Pancreas (tissue), 10 donors: ENCODE results near the gene CBY1. TPM values are rescaled to one million over a fixed set of nuclear protein-coding genes. Genes with fewer than 3 reads are reported as not detected.
A peak's percentile ranks its signal among the peaks of the same experiment; 100 is the strongest.

Experiments used
- ATAC-seq, 4 donors: fragments of 200-7000 bp; cut with Tn5 transposase; one replicate each; pipeline versions ENCODE4 v1.8.0 to v1.9.1; 2020; ENCODE audit warnings: mild to moderate bottlenecking in 4 of 4, moderate library complexity in 4 of 4
- DNase-seq, 6 donors: peaks; one replicate each; pipeline ENCODE4 v3.0.0-alpha.2; 2020
- FAIRE-seq: peaks from 2 replicates; lab custom pipeline; 2012; peaks lifted over from hg19 to GRCh38; lab: Jason Lieb, UNC
- H3K27ac ChIP-seq, 4 donors: fragments of 200-600 bp; sonication (generic); 1 replicate in 3 of 4; 2 replicates in 1 of 4; pipeline versions ENCODE4 v1.5.0 to v1.8.0; 2020
- H3K27me3 ChIP-seq, 4 donors: fragments of 200-600 bp; one replicate each; pipeline ENCODE4 v1.8.0; 2021
- H3K36me3 ChIP-seq, 3 donors: fragments of 200-600 bp; sonication (generic) in 1 of 3; one replicate each; pipeline versions ENCODE4 v1.5.0 to v1.8.0; 2020 to 2021
- H3K4me1 ChIP-seq, 3 donors: fragments of 200-600 bp; one replicate each; pipeline ENCODE4 v1.8.0; 2021
- H3K4me3 ChIP-seq, 4 donors: fragments of 200-600 bp; sonication (generic) in 2 of 4; one replicate each; pipeline versions ENCODE4 v1.5.0 to v1.8.0; 2020 to 2021
- H3K9me3 ChIP-seq, 4 donors: fragments of 200-600 bp; one replicate each; pipeline ENCODE4 v1.8.0; 2021
- WGBS, 2 donors: extraction: QIAGEN DNeasy Blood & Tissue Kit; methylation state at CpG; one replicate each; pipeline ENCODE4 v1.1.7; 2013; 5-methylcytosine and 5-hydroxymethylcytosine counted together
- intact Hi-C, 3 donors: fragments of 100-400 bp; cut with DNase I; formaldehyde crosslinking; loops; one replicate each; pipeline versions ENCODE4 v1.11.1 to v1.14.2; 2022
- polyA plus RNA-seq, 2 donors: library from polyadenylated mRNA; stranded (reverse); fragments of 200-250 nt; gene quantifications; one replicate each; pipeline ENCODE4 v1.2.3, GENCODE V29; 2013
- total RNA-seq, 6 donors: library from RNA; stranded (reverse); fragmentation: NEBNext Ultra II Directional in 4 of 6; extraction: Animal tissue kit (Norgen Biotek cat#: 25700) in 4 of 6; gene quantifications; one replicate each; pipeline versions ENCODE4 v1.2.1 to v1.2.4, GENCODE V29; 2021 to 2023
- TF ChIP-seq, protein P1 (sequence below), 4 donors: fragments of 200-600 bp; sonication (generic) in 3 of 4; IDR thresholded peaks; one replicate each; pipeline versions ENCODE4 v1.5.0 to v1.8.0; 2021; ENCODE audit warnings: antibody characterized with exemption in 4 of 4
- donor health status: healthy with polysubstance abuse.
- donor health status: DM: no; HTN: no; CAD: no; lungs with moderate emphysema.
- donor health status: DM: no; HTN: no; CAD: no.
- donor health status: control.
- donor health status: control.
- donor health status: Bipolar disorder and iron deficiency.
- donor health status: DM: yes; HTN: yes; CAD: no.
- donor health status: DM: no; HTN: no; CAD: no.
- donor health status: DM: no; HTN: no; CAD: no.
- donor health status: DM: yes; HTN: yes; CAD: no.

The CBY1 gene
- total and polyA plus RNA-seq, 8 donors, result 15.3 to 37.1 (median 19.2) TPM

DNA sequence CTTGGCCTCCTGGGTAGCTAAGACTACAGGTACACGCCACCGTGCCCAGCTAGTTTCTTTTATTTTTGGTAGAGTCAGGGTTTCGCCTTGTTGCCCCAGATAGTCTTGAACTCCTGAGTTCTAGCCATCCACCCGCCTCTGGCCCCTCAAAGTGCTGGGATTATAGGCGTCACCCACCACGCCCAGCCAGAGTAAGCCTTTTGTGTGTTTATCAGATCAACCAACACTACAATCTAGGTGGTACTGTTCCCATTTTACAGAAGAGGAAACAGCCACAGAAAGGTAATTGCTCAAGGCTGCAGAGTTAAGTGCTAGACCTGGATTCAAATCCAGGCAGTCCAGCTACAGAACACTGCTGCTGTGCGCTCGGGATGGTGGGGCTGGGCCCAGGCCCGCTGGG is 28.5 kb downstream of the CBY1 start:
- TF ChIP-seq, protein P1, sequence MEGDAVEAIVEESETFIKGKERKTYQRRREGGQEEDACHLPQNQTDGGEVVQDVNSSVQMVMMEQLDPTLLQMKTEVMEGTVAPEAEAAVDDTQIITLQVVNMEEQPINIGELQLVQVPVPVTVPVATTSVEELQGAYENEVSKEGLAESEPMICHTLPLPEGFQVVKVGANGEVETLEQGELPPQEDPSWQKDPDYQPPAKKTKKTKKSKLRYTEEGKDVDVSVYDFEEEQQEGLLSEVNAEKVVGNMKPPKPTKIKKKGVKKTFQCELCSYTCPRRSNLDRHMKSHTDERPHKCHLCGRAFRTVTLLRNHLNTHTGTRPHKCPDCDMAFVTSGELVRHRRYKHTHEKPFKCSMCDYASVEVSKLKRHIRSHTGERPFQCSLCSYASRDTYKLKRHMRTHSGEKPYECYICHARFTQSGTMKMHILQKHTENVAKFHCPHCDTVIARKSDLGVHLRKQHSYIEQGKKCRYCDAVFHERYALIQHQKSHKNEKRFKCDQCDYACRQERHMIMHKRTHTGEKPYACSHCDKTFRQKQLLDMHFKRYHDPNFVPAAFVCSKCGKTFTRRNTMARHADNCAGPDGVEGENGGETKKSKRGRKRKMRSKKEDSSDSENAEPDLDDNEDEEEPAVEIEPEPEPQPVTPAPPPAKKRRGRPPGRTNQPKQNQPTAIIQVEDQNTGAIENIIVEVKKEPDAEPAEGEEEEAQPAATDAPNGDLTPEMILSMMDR (IDR thresholded peaks at IDR 0.05), result no peak
- FAIRE-seq (no peak), DNase-seq (no peak), ATAC-seq (no peak)
- Histone ChIP-seq H3K4me1 (peaks cover 0 to 8% (median 4%) of the 10 kb centered on the region in 3 donors), H3K27me3 (no peaks in the 10 kb centered on the region), H3K4me3 (no peak overlapping the region), H3K36me3 (peaks cover 0 to 40% (median 15%) of the 10 kb centered on the region in 3 donors), H3K9me3 (no peaks in the 10 kb centered on the region), H3K27ac (no peak overlapping the region)
- 93 to 96% methylated on average over 9 of the region's 9 CpGs for WGBS, 2 donors
- intact Hi-C loops, result no loop called here

DNA sequence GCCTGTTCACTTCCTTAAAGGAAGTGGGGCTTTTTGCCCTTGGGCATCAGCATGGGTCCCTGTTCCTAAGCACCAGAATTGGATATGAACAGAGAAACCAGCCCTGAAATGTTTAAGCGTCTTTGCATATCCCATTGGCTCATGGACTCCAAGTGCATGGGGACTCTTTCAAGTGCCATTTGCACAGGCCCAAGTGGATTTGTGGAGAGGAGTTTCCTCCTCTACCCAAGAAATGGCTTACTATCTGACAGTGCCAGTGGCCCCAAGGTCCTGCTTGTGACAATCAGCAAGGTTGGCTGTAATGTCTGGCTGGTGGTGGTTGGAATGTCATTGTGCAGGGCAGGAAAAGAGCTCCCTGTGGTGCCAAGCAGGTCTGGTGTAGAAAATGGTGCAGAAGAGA is 29.3 kb downstream of the CBY1 start:
- DNase-seq (no peak), FAIRE-seq (no peak), ATAC-seq (no peak)
- peaks cover 0 to 40% (median 15%) of the 10 kb centered on the region in 3 donors for H3K36me3 ChIP-seq
- no peaks in the 10 kb centered on the region for H3K27me3 ChIP-seq
- H3K9me3 ChIP-seq, result no peaks in the 10 kb centered on the region
- H3K27ac ChIP-seq, result no peak overlapping the region
- WGBS, 2 donors, result 89 to 96% methylated on average over 1 of the region's 1 CpG
- TF ChIP-seq, protein P1 (IDR thresholded peaks at IDR 0.05), result no peak
- intact Hi-C loops, result no loop called here
- peaks cover 0 to 8% (median 4%) of the 10 kb centered on the region in 3 donors for H3K4me1 ChIP-seq
- H3K4me3 ChIP-seq, result no peak overlapping the region

DNA sequence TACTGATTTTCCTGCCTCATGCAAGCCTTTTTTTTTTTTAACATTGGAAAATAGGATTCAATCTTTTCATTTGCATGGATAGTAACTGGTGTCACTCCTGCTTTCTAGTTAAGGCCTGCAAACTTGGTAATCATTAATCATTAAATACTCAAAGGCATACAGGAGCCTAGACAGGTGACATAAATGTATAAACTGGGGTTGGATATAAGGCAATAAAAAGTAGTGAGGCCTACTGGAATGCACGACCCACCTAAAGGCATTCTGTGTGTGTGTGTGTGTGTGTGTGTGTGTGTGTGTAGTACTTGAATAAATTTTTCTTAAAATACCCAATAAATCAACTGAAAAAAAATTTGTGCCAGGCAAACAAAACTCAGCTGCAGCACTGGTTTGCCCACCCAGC is 33.2 kb downstream of the CBY1 start:
- no peaks in the 10 kb centered on the region for H3K4me1 ChIP-seq
- 46 to 48% methylated on average over 1 of the region's 1 CpG for WGBS, 2 donors
- TF ChIP-seq, protein P1 (IDR thresholded peaks at IDR 0.05), result no peak
- DNase-seq, result no peak
- intact Hi-C loops, result no loop called here
- H3K27me3 ChIP-seq, result no peaks in the 10 kb centered on the region
- peaks cover 0 to 34% (median 15%) of the 10 kb centered on the region in 3 donors for H3K36me3 ChIP-seq
- no peak overlapping the region for H3K27ac ChIP-seq
- no peaks in the 10 kb centered on the region for H3K9me3 ChIP-seq
- ATAC-seq, result no peak
- FAIRE-seq, result no peak
- no peak overlapping the region for H3K4me3 ChIP-seq

DNA sequence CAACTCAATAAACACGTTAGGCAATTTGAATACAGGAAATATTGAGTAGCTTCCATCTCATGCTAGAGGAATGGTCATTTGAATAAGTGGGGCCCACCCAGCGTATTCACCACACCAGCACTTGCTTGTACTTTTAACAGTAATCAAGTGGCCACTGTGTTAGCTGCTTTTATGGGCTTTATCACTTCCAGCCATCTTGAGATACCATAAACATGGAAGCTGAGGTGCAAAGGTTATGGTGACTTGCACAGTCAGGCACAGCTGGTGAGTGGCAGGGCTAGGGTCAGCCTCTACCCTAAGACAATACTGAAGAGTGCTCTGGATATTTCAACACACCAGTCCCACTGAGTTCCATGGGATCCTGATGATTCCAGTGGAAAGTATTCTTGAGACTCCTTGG is 37.6 kb downstream of the CBY1 start:
- WGBS, 2 donors, result 86 to 88% methylated on average over 2 of the region's 2 CpGs
- Histone ChIP-seq H3K36me3 (peaks cover 0 to under 1% (median 0%) of the 10 kb centered on the region in 3 donors), H3K4me3 (no peak overlapping the region), H3K27ac (no peak overlapping the region), H3K9me3 (no peaks in the 10 kb centered on the region), H3K27me3 (no peaks in the 10 kb centered on the region), H3K4me1 (peaks cover 27 to 33% (median 28%) of the 10 kb centered on the region in 3 donors)
- FAIRE-seq, result no peak
- no peak for DNase-seq
- intact Hi-C loops, result no loop called here
- ATAC-seq, result no peak
- TF ChIP-seq, protein P1 (IDR thresholded peaks at IDR 0.05), result no peak

DNA sequence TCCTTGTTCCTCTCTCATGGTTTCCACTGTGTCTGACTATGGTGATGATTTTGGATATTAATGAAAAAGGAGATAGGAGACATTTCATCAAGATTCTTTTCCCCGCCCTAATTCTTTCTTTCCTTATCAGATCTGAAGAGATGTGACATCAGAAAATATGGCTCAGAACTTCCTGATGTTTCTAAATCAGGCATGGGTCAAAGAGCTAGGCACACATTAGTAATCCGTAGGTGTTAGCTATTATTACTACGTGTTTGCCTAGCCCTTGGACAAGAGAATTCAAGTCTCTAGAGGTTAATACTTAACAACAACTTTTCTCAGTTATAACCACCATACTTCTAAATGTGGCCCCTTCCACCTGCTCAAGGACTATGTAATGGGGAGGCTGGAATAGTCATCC is 38.5 kb downstream of the CBY1 start:
- no peaks in the 10 kb centered on the region for H3K27me3 ChIP-seq
- 75 to 85% methylated on average over 3 of the region's 3 CpGs for WGBS, 2 donors

More for the DNA sequence above, 38.5 kb downstream of the CBY1 start:
- intact Hi-C loops, result no loop called here
- H3K4me3 ChIP-seq, result no peak overlapping the region
- no peak for FAIRE-seq
- TF ChIP-seq, protein P1 (IDR thresholded peaks at IDR 0.05), result no peak
- H3K27ac ChIP-seq, result peak overlapping the region in 2 of 4 donors; percentile 15 to 47
- H3K4me1 ChIP-seq, result peaks cover 32 to 39% (median 33%) of the 10 kb centered on the region in 3 donors
- no peaks in the 10 kb centered on the region for H3K36me3 ChIP-seq
- ATAC-seq, result no peak
- DNase-seq, result no peak
- no peaks in the 10 kb centered on the region for H3K9me3 ChIP-seq
